Stimulated activated CD8-positive, alpha-beta memory T cell treated with anti-CD3 and anti-CD28 coated beads, Interleukin-7, amount 100 ng/mL, for 4 hours (primary cell): ENCODE measurements around the gene PRICKLE3.
A peak's percentile ranks its signal among the peaks of the same experiment; 100 is the strongest.

ENCODE experiments used
- DNase-seq, 2 donors: peaks; one replicate each; pipeline ENCODE4 v3.0.0-alpha.2; 2020; ENCODE audit warnings: low read depth in 2 of 2

The PRICKLE3 gene

GRCh38 chrX:49206543-49206942 is 20.4 kb upstream of the PRICKLE3 start:
- no peak for DNase-seq

GRCh38 chrX:49205443-49205842 is 19.3 kb upstream of the PRICKLE3 start:
- no peak for DNase-seq

GRCh38 chrX:49204709-49205108 is 18.5 kb upstream of the PRICKLE3 start:
- no peak for DNase-seq

GRCh38 chrX:49204017-49204416 is 17.8 kb upstream of the PRICKLE3 start:
- no peak for DNase-seq

GRCh38 chrX:49203536-49203935 is 17.4 kb upstream of the PRICKLE3 start:
- DNase-seq = no peak

- no peak for DNase-seq
Observed at GRCh38 chrX:49202022-49202421, 15.8 kb upstream of the PRICKLE3 start.

GRCh38 chrX:49199906-49200771 is 14.0 kb upstream of the PRICKLE3 start, which contains the start of gene SYP:
SYP (minus strand) TSS chrX:49200193; CDS start chrX:49200186, 7 bp downstream.
- DNase-seq = peak; percentile 77 to 83

GRCh38 chrX:49199315-49199595 is 13.1 kb upstream of the PRICKLE3 start:
- no peak for DNase-seq

GRCh38 chrX:49198540-49199314 is 12.6 kb upstream of the PRICKLE3 start:
- DNase-seq = no peak

GRCh38 chrX:49197543-49198087 is 11.4 kb upstream of the PRICKLE3 start:
- no peak for DNase-seq

GRCh38 chrX:49193542-49193964 is 7.4 kb upstream of the PRICKLE3 start:
- DNase-seq = no peak

GRCh38 chrX:49192722-49193328 is 6.7 kb upstream of the PRICKLE3 start:
- no peak for DNase-seq

- no peak for DNase-seq
Observed at GRCh38 chrX:49191574-49192011, 5.4 kb upstream of the PRICKLE3 start.

- peak; percentile 78 to 81 for DNase-seq
Observed at GRCh38 chrX:49190821-49191573, 4.8 kb upstream of the PRICKLE3 start.

- DNase-seq = no peak
Observed at GRCh38 chrX:49189606-49190005, 3.4 kb upstream of the PRICKLE3 start.

GRCh38 chrX:49188468-49189076 is 2.4 kb upstream of the PRICKLE3 start:
- DNase-seq = no peak

GRCh38 chrX:49187526-49187925 is 1.4 kb upstream of the PRICKLE3 start:
- DNase-seq = no peak

- no peak for DNase-seq
Observed at GRCh38 chrX:49187028-49187394, 838 bp upstream of the PRICKLE3 start.

- DNase-seq = no peak
Observed at GRCh38 chrX:49184294-49185281, 1.6 kb downstream of the PRICKLE3 start.
